HG02852 (cell line): ENCODE results near the gene SLC41A2.
A peak's percentile ranks its signal among the peaks of the same experiment; 100 is the strongest.
"Not testable (repeated sequence)": the region's sequence is repeated elsewhere in the genome, so short reads cannot be mapped to it uniquely, and the experiment has no call there.

Experiments used
- ATAC-seq: cut with Tn5 transposase; IDR thresholded peaks from one replicate; pipeline ENCODE4 v1.9.1; 2021; ENCODE audit warnings: mild to moderate bottlenecking, moderate library complexity; ENCODE audit not compliant: unreplicated experiment

The SLC41A2 gene, protein sequence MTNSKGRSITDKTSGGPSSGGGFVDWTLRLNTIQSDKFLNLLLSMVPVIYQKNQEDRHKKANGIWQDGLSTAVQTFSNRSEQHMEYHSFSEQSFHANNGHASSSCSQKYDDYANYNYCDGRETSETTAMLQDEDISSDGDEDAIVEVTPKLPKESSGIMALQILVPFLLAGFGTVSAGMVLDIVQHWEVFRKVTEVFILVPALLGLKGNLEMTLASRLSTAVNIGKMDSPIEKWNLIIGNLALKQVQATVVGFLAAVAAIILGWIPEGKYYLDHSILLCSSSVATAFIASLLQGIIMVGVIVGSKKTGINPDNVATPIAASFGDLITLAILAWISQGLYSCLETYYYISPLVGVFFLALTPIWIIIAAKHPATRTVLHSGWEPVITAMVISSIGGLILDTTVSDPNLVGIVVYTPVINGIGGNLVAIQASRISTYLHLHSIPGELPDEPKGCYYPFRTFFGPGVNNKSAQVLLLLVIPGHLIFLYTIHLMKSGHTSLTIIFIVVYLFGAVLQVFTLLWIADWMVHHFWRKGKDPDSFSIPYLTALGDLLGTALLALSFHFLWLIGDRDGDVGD

DNA sequence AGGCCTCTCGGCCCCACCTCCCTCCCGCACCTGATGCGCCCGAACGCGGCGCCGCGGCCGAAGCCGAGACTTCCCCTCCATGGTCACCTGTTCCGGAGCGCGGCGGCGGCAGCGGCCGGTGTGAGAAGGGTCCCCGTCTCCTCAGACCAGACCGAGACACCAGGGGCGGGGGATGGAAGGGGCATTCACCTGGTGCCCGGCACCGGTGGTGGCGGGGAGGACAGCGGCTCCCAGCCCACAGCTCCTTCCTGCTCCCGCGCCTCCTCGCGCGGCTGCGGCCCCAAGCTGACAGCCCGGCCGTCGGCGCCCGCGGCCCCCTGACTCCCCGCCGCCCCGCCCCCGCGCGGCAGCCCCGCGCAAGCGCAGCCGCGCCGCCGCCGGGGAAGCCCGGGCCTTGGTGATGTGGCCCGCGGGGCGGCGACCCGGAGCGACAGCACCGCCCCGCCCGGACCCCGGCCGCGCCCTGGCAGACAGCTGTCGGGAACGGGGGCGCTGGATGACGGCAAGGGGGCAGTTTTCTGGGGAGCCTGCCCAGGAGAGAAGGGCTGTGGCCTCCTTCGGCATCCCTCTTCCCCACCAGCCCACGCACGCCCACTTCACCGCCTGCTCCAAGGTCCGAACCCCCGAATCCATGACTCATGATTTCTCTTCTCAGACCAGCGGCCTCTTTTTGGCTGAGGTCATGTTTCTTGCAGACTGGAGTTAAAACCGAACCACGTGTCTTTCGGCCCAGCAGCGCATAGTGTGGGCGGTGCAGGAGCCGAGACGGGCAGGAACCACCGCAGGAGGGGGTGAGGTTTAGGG, at the start of gene SLC41A2:
Gene SLC41A2 (minus strand): TSS at position 290 of the 804 bp plus-strand sequence. CDS start 29,763 bp downstream, outside the sequence.
- peak; percentile 74 for ATAC-seq

DNA sequence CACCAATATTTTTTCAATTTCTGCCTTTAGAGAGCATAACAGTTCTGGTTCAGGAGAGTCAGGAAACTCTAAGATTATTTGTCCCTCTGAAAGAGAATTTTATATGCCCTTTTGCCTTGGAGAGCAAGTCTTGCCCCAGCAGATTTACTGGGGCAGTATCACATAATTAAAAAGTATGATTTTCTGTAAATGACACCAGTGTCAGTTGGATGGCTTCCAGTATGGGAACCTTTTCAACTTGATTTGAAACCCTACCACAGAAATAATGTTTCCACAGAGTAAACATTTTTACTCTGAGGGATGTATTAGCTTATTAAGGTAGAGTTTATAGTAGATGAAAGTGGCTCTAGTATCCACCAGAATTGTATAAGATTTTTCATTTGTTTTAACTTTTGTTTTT, 43.4 kb upstream of the SLC41A2 start:
- ATAC-seq = no peak

DNA sequence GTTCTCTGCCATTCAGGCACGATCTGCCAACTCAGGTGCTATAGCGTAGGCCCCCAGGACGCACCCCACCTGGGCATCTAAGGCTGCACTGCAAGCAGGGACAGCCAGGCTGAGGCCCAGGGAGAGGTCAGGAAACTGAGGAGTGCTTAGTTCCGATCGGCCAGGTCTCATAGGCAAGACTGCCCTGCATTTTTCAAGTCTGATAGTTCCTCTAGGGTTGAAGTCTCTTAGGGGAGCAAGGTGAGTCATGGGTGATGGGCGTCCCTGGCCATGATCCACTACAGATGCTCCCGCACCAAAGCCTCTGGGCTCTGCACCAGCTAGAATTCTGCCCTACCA, 41.2 kb upstream of the SLC41A2 start:
- ATAC-seq = no peak

DNA sequence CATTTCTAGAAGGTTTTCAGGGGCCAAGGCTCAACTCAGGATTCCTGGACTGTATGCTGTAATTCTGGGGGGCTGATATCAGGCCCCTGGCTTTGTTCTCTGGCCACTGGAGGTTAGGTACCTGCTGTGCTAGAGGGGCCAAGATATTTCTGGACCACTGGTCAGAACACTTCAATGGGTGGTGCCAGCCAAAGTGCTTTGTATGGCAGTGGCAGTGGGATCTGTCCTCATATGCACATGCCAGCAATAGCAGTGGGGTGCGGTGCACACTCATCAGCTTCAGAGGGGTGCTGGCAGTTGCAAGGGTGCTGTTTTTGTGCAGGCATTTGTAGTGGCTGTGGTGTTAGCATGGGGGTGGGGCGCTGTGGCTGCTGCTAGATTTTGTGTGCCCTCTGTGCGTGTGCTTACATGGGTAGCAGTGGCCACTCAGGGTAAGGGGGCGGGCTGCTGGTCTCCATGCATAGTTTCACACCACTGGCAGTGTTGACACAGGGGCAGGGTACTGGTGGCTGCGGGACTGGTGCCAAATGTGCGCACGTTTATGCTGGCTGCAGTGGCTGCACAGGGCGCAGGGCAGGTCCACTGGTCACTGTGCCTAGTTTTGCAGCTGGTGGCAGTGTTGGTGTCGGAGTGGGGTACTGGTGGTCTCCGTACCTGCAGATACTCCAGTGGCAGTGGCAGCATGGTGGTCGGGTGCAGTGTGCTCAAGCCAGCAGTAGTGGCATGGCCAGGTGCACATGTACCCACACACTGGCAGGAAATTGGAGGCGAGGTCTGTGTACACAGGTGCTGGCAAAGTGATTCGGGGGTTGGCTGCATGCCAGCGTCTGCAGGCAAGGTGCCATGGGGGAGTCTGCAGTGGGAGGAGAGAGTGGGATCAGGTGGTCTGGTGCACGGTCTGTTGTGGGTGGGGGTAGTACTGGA, 40.6 kb upstream of the SLC41A2 start:
- no peak for ATAC-seq

DNA sequence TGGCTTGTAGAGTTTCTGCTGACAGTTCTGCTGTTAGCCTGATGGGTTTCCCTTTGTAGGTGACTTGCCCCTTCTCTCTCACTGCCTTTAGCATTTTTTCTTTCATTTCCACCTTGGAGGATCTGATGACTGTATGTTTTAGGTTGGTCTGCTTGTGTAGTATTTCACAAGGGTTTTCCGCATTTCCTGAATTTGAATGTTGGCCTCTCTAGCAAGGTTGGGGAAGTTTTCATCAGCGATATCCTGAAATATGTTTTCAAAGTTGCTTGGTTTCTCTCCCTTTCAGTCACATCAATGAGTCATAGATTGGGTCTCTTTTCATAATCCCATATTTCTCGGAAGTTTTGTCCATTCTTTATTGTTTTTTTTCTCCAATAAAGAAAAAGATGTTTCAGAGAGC, 39.5 kb upstream of the SLC41A2 start:
- ATAC-seq = no peak

DNA sequence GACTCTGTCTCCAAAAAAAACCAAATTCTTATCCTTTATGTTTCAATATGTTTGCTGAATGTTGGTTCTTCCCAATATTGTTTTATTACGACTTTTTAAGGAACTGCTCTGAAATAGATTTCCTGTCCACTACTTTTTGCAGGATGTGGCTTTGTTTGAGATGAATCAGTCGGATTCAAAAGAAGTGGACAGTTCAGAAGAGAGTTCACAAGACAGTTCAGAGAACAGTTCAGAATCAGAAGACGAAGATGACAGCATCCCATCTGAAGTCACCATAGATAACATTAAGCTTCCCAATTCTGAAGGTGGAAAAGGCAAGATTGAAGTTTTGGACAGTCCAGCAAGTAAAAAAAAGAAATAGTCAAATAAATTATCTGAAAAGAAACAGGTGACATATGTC, 36.2 kb upstream of the SLC41A2 start:
- no peak for ATAC-seq

DNA sequence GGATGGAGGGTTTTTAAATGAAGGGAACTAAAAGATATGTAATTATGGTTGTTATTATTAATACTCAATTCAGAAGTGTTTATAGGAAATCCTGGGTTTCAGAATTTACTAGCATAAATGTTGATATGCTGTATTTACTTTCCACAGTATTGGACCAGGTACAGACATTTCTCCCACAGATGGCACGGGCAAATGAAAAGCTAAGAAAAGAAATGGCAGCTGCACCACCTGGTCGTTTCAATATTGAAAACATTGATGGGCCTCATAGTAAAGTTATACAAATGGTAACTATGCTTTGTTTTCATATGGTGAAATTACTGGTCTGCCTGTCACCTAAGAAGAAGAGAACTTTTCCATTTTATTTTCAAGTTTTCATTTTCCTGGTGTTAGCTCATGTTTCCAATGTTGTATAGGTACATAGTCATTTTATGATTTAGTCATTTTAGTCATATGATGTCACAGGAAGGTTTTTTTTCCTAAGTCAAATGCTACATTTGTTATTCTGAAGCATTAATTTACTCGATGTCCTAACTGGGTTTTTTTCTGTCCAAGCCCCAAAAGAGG, 33.6 kb upstream of the SLC41A2 start:
- ATAC-seq = no peak

DNA sequence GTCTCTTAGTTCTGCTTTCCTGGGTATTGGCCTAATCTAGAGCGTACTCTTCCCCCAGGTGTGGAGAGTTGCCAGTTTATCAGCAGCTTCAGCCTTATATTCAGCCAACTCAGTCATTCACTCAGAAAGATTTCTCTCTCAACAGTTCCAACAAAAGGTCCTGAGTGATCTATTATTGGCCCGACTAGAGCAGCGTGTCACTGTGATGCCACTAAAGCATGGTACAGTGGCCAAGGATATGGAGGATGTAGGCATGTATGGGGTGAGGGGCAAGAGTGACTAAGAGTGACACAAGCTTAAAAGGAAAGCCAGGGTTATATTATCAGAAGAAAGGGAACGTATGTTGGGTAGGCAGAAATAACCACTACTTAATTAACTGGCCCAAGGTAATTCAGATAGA, 32.9 kb upstream of the SLC41A2 start:
- ATAC-seq = no peak

DNA sequence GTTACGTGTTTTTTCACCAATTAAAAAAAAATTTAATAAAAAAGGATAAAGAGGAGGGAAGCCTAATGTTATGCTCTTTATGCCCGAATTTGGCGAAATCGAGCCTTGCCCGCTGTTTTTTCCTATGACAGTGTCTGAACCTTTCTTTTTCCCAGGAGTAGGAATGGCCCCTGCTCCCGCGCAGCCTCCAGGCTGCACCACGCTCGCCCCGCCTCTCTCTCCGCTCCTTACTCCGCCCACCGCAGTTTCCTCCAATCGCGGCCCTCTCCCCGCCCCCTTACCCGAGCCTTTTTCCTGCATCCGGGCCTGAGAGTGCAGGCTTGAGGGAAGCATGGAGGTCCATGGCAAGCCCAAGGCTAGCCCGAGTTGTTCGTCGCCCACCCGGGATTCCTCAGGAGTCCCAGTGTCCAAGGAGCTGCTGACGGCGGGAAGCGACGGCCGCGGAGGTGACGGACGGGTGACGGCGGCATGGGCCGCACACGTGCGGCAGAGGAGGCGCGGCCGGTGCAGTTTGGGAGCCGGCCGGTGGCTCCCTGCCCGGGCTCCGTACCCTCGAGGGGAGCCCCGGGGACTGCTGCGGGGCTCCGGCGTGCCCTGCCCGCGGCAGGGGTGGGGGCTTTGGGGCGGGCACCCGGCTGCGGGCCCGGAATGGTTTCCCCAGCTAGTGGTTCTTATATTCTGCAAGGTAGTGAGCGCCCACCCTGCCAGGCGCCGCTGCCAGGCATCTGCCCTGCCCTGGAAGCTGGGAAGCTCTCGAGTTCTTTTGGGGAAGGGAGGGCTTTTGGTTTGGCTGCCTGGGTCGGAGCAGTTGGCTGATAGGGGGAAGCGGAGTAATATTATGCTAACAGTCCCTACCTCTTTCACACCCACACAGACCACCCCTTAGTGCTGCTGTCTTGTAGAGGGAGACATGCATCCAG, 28.2 kb upstream of the SLC41A2 start, which contains the start of gene NOPCHAP1:
Gene NOPCHAP1 (plus strand): TSS at position 295 of the 920 bp plus-strand sequence. CDS start 37 bp downstream, at position 332.
- peak; percentile 98 for ATAC-seq

DNA sequence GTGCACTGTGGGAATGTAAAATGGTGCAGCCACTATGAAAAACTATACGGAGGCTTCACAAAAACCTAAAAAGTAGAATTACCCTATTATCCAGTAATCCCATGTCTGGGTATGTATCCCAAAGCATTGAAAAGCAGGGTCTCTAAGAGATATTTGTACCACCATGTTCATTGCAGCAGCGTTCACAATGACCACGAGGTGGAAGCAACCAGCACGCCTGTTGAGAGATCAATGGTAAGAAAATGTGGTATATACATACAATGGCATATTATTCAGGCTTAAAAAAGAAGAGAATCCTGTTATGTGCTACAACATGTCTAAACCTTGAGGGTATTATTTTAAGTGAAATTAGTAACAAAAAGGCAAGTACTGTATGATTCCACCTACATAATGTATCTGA, 27.1 kb upstream of the SLC41A2 start:
- no peak for ATAC-seq

DNA sequence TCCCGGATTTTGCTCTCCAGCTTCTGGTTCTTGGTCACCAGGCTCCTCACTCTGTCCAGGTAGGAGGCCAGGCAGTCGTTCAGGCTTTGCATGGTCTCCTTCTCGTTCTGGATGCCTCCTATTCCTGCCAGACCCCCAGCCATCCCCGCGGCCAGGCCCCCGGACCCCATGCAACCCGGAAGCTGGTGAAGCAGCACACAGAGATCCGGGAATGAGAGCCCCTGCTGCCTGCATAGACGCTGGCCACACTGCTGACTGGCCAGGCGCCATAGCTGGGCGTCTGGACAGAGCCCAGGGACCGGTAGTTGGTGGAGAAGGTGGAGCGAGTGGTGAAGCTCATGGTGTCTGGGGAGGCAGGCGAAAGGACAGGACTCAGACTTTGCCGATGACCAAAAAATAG, 19.6 kb upstream of the SLC41A2 start:
- ATAC-seq = not testable (repeated sequence)

DNA sequence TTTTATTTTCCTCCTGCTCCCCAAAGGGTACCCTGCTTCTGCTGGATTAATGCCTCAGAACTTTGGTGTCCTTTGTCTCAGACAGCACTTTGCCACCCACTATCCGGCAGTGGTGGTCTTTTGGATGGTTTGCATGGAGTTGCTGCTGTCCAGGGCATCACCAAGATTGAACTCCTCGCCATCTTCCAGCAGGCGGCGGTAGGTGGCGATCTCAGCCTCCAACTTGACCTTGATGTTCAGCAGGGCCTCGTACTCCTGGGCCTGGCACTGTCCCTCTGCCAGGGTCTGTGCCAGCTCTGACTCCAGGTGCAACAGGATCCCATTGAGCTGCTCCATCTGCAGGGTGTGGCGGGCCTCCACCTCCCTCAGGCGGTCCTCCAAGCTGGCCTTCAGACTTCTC, 18.6 kb upstream of the SLC41A2 start:
- no peak for ATAC-seq

DNA sequence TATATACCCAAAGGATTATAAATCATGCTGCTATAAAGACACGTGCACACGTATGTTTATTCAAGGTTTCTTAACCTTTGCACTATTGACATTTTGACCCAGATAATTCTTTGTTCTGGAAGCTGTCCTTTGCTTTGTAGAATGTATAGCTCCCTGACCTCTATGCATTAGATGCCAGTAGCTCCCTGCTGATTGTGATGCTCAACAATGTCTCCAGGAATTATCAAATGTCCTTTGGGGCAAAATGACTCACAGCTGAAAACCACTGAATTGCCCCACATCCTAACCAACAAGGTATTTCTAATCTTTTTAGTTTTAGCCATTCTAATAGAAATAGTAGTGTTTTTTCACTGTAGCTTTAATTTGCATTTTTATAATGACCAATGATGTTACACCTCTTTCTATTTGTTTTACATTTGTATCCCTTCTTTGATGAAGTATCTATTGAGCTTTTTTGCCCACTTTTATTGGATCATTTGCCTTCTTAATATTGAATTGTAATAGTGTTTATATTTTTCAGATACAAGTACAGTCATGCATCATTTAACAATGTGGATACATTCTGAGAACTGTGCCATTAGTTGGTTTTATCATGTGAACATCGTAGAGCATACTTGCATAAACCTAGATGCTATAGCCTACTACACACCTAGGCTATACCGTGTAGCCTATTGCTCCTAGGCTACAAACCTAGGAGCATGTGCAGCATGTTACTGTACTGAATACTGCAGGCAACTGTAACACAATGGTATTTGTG, 17.7 kb upstream of the SLC41A2 start:
- ATAC-seq = no peak

DNA sequence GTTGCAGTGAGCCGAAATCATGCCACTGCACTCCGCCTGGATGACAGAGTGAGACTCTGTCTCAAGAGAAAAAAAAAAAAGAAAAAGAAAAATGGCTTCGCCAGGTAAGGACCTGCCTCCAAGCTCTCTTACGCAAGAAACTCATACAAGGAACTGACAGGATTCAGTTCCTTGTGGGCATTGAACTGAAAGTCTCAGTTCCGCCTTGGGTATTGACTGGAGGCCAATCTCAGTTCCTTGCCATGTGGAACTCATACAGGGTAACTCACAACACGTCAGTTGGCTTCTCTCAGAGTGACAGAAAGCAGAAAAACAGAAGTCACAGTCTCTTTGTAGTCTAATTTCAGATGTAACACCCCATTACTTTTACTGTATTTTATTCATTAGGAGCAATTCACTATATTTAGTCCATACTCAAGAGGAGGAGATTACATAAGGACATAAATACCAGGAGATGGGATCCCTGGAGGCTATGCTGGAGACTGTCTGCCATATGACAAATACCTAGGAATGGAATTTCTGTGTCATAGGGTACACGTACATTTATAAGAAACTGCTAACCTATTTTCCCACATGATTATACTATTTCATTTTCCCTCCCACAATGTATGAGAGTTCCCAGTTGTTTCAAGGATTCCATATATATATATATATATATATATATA, 16.7 kb upstream of the SLC41A2 start:
- peak; percentile 93 for ATAC-seq

DNA sequence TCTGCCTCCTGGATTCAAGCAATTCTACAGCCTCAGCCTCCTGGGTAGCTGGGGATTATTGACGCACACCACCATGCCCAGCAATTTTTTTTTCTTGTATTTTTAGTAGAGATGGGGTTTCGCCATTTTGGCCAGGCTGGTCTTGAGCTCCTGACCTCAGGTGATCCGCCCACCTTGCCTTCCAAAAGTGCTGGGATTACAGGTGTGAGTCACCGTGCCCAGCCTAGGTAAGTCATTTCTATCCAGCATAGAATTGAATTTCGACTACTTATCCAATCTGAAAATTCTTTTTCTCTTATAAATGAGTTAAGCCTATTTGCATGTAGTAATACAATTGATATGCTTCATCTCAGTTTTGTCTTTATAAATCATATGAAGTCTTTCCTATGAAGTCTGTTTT, 15.2 kb upstream of the SLC41A2 start:
- no peak for ATAC-seq

DNA sequence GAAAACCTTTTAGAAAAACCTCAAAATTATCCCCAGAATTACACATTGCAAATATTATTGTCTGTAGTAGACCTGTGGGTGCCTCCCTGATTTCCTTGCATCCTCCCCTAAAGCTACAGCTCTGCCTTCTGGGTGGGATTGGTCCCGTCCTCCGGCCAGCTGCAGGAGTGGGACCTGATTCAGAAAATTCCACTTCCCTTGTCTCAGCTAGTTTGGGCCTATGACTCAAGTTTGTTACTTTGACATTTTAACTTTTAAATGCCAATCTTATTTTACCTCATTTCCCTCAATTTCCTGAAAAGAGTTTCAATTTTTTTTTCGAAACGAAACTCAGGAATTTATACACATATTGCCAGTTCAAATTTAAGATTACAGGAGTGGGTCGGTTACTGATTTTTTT, 13.2 kb upstream of the SLC41A2 start:
- no peak for ATAC-seq

DNA sequence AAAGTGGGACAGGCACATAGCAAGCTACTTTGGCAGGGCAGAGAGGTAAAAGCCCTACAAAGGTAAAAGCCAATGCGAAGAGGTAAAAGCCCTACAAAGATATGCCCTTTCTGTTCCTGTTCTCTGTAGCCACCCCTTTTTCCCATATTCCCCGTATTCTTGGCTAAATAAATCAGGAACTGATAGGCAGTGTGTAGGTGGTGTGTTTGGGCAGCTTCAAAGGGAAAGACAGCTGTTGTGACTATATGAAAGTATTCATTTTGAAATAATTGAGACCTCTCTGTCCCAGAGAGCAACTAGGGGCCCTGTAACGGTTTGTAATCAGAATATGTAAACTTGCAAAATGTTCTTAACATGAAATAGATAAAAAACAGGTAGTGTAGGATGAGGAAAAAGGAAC, 11.3 kb upstream of the SLC41A2 start:
- ATAC-seq = no peak

DNA sequence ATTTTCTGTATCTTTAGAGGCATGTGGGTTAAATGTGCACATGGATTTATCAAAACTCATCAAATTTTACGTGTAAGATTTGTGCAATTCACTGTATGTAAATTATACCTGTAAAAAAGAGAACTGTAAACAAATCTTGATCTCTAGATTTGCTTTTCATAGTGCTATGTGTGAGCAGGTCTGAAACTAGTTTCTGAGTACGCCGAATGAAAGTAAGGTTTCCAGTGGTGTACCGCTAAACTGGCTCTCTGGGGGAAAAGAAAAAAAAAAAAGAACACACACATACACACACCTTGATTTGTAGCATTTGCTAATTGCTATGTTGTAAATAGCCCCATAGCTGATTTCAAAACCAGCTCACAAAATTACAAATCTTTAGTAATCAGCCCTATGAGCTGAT, 8.6 kb upstream of the SLC41A2 start:
- ATAC-seq = peak; percentile 89
